CD4-positive, alpha-beta T cell treated with Interleukin-6 for 4 hours (primary cell): ENCODE results near the gene RNASEH2B.

Source experiments
- DNase-seq: peaks from one replicate; pipeline ENCODE4 v3.0.0-alpha.2; 2020; ENCODE audit warnings: mixed read lengths

RNASEH2B gene, protein sequence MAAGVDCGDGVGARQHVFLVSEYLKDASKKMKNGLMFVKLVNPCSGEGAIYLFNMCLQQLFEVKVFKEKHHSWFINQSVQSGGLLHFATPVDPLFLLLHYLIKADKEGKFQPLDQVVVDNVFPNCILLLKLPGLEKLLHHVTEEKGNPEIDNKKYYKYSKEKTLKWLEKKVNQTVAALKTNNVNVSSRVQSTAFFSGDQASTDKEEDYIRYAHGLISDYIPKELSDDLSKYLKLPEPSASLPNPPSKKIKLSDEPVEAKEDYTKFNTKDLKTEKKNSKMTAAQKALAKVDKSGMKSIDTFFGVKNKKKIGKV

DNA sequence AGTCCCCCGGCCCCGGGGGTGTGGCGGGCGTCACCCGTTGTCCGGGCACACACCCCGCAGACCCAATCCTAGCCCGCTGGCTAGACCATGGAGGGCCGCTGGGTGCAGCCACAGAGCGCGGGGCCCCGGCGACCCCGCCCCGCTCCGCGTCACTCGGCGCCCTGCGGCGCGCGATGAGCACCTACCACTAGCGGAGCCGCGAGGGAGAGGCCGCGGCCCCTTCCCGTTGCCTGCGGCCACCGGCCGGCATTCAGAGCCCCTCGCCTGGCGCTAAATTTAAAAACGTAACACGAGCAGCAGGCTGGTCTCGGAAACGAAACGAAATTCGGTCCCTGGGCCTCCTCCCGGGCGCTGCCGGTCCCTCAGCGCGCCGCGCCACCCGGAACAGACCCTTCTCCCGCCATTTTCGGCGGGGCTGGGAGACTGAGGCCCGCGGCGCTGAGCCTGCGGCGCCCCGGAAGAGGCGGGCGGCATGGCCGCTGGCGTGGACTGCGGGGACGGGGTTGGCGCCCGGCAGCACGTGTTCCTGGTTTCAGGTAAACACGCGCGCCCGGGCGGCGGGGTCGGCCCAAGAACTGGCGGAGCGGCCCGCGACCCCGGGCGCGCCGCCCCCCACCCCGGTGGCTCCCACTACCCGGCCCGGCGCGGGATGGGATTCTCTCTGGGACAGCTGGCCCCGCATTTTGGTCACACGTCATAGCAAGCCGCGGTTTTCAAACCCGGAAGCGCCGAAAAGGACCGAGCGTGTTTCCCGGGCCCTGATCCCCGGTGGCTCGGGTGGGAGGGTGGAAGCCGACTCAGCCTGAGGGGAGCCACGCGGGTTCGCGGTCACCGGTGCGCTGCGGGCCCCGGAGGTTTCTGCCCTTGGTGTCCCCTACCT, at the start of gene RNASEH2B:
Gene RNASEH2B (plus strand): TSS at position 187 of the 880 bp plus-strand sequence. CDS start 286 bp downstream, at position 473.
- peak; percentile 77 for DNase-seq

DNA sequence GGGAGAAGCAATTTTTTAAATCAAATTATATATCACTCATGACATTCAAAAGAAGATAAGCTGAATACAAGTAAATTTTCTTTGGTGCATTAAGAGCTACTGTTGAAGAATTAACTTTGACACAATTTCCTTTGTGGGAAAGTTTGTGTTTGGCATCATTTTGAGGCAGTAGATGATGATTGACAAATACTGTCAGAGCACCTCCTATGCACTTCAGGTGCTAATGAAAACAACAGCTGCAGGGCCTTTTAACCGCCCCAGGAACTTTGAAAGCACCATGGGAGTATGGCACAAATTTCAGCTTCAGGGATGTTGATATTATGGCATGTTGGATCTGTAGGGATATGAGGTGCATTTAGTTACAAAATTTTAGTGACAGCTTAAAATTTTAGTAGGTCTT, 45.1 kb upstream of the RNASEH2B start:
- no peak for DNase-seq

DNA sequence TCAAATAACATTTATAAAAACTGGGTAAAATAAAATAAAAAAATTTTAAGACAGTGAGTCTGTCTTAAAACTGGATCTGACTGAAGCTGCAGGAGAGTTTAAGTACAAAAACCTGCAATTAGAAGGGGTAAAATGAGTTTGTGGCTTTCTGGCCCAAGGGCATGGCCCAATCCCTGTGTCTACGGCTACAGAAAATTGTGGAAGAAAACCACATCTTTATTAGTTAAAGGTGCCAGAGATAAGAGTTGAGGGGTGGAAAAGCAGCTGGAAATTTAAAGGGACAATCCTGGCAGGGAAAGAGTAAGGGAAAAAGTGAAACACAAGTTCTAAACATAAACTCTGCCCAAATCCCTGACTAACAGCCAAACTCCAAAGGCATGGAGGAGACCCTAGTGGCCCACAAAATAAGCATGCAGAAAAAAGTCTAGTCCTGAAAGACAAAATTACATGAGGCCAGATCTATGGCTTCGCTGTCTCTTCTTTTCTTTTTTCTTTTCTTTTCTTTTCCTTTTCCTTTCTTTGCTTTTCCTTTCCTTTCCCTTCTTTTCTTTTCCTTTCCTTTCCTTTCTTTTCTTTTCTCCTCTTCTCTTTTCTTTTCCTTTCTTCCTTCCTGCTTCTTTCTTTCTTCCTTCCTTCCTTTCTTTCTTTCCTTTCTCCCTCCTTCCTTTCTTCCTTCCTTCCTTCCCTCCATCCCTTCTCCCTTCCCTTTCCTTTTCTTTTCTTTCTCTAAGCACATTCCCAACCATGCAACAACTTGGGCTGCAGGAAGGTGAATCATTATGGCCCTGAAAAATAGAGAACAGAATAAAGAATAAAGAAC, 42.6 kb upstream of the RNASEH2B start:
- DNase-seq = no peak

DNA sequence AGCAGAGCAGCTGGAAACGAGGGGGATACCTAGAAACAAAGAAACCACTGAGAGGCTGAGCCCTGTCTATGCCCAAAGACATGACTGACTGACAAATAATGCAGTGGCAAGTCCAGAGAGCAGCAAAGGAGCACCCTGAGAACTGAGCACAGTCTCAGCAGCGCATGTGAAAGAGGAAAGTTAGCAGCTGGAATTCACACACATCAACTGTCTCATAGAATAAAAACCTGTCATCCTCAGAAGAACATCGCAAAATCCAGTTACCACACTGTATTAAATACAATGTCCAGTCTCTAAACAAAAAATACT, 42.0 kb upstream of the RNASEH2B start:
- DNase-seq = no peak

DNA sequence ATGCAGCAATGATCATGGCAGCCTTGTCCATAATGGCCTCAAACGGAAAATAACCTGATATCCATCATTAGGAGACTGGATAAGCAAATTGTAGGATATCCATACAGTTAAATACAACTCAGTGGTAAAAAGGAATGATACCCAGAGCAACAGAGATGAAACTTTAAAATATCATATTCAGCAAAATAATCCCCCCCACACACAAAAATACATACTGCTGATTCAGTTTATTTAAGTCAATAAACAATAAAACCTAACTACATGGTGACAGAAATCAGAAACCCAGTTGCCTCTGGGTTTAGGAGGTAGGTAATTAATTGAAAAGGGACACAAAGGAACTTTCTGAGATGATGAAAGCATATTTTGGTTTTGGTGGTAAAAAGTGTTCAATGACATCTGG, 38.2 kb upstream of the RNASEH2B start:
- no peak for DNase-seq

DNA sequence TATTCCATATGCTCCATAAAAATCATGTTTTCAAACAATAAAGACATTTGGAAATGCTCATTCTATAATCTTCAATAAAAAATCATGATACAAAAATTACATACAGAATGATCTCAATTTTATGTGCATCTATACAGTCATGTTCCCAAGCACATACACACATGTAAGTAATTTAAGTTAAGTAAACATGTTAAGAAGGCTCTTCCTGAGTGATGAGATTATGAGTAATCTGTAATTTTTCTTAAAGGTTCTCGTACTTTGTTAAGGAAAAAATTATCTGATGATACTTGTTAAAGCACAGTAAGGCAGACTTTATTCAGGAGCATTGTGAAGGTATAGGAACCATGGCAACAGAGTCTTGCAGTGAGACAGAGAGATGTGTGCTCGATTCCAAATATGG, 36.1 kb upstream of the RNASEH2B start:
- no peak for DNase-seq

DNA sequence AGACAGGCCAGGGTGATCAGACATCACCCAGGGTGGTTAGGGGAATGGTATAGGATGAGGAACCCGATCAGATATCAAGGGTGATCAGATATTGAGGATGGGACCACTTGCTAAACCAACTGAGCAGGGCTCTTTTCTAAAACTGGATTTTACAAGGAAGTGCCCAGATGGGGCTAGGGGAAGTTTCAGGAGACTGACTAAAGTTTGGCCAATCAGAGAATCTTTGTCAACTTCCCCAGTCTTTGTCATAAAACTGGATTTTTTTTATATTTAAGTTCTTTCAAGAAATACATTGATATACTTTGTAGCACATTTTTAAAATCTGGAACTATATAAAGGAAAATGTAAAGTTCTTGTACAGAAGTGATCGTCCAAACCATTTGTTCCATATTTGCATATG, 35.6 kb upstream of the RNASEH2B start:
- no peak for DNase-seq

DNA sequence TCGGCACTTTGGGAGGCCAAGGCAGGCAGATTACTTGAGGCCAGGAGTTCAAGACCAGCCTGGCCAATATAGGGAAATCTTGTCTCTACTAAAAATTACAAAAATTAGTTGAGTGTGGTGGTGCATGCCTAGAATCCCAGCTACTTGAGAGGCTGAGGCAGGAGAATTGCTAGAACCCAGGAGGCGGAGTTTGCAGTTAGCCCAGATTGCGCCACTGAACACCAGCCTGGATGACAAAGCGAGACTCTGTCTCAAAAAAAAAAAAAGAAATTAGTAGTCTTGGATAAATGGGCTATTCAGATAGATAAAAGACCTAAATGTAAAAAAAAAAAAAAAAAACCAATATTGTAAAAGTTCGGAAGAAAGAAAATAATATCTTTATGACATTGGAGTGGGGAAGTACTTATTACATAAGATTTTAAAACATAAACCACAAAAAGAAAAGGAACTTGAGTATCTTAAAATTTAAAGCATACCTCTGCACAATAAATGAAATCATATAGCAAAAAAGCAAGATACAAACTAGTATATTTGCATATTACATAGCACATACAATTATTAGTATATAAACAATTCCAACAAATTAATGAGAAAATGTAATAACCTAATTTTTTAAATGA, 26.7 kb upstream of the RNASEH2B start:
- DNase-seq = no peak

DNA sequence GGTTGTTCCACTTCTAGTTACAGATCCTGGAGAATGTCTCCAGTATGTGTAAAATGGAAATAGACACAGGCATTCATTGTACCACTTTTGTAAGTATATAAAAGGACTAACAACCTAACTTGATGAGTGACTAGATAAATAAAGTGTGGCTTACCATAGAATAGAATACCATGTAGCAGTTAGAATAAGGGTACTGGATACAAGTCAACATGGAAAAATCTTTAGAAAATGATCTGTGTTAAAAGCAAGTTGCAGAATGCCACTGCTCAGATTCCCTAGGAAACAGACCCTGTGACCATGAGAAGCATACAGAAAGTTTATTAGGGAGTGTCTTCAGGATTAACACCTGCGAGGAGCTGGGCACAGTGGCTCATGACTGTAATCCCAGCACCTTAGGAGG, 25.9 kb upstream of the RNASEH2B start:
- DNase-seq = no peak

DNA sequence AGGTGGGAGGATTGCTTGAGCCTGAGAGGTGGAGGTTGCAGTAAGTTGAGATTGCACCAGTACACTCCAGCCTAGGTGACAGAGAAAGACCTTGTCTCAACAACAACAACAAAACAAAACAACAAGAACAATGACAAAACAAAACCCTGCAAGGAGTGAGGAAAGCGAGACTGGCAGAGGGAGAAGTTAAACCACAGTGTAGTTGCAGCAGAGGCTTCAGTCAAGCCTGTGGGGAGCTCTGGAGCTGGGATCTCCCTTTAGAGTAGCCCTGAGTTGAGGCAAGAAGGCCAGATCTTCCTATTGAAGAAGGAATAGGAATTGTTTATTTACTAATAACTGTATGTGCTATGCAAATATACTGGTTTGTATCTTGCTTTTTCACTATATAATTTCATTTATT, 25.3 kb upstream of the RNASEH2B start:
- no peak for DNase-seq

DNA sequence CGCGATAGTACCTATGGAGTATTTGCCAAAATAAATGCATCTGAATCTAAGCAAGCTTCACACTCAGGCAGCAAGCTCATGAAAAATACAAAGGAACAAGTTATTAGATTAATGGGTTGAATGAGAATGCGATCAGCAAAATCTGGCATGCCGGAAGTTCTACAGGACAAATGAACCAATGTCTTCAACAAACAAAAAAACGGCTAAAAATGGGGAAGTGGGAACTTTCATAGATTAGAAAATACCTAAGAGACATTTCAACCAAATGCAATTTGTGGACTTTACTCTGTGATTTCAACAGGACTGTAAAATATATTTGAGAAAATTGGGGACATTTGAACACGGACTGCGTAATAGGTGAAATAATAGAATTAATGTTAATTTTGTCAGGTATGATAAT, 22.4 kb upstream of the RNASEH2B start:
- no peak for DNase-seq

DNA sequence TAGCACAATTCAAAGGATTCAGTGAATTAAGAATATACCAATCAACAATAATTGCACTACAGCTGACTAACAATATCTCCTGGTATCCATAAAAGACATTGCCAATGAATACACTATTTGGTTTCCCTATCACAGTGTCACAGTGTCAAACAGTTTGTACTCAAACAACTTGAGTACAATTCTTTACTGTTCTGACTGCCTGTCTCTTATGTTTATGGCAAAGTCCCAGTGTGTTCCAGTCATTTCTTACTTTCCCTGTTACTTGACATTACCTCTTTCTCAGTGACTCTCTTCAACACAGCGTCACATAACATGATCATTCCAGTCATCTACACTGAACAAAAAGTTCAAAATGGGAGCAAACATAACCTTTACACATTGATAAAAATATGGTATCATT, 21.2 kb upstream of the RNASEH2B start:
- no peak for DNase-seq

DNA sequence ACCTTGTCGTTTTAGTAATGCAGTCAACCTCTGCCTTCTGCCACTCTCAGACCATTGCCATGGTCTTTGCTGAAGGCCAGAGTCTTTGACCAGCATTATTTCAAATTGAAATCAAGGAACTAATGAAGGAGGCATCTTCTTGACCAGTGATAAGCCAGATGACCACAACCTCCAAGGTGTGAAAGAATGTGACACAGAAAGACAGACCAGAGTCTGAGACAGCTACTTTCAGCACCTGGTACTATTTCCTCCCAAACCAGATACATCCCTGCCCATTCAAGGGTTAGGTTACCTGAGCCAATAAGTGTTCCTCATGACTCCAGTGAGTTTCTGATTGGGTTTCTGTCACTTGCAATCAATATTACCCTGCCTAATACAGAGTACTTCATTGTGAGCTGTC, 20.3 kb upstream of the RNASEH2B start:
- no peak for DNase-seq

DNA sequence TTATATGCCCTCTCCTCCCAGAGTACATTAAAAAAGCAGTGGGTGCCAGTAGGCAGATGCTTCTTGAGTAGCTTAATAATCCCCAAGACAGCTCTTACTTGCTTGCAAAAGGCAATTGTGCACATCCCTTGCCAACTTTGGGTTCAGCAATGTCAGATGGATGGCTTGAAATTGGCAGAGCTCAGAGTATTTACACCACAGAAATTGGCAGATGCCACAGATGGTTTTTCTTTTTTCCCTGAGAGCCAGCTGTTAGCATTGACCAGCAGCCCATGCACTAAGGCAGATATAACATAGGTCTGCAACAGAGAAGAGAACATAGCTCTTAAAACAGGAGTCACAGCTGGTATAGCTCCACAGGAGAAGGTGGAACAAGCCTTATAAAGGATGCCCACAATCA, 18.4 kb upstream of the RNASEH2B start:
- DNase-seq = no peak

DNA sequence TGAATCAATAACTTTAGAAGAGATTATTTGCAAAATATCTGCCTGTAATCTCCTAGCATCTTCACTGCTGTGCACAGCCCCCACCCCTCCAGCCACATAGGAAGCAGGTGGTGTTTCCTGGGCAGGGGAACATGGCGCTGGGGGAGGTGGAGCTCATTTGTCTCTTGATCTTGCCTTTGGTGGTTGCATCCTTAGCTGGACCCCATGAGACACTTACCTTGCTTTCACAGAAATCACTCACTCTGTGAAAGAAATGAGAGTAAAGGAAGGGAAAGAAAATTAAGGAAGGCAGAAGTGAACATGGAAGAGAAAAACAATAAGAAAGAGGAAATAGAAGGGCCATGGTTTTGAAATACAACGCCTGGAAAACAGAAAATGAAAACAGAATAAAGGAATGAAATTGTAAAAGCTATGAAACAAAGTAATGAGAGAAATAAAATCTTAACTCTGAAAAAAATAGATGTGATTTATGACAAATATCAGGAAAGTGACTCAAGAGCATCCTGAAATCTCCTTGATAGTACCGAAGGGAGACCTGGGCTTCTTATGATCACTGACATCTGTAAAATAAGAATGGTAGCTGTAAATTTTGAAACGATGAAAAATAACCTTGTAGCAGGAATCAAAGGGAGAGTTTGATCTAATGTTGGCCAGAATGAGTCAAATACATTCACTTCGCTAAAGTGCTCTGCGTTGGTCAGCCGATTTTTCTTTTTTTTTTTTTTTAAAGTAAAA, 17.2 kb upstream of the RNASEH2B start:
- peak; percentile 71 for DNase-seq

DNA sequence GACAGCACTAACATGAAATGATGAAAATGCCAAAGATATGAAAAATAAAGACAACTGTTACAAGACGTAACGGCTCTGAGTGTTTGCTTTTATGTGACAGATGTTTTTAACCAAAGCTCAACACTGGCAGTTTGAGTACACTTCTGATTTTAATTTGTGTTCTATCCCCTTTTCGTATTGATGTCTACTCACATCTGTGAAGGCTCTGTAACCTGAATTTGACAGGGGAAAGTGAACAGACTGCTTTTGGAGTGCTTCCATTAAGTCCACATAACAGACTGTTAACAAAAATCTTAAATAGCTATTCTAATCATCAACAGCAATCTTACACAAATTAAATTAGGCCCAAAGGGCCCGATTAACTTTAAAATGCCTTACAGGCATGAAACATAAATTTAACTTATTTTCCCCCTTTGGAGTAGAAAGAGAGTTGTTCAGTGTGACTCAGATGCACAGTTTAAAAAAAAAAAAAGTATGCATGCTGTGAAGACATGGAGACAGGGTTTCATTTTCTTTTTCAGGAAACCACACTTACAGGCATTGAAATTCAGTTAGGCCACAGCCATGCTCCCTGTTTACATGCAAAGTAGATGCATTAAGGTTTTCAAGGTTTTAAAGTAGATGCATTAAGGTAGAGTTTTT, 16.3 kb upstream of the RNASEH2B start:
- peak; percentile 57 for DNase-seq

DNA sequence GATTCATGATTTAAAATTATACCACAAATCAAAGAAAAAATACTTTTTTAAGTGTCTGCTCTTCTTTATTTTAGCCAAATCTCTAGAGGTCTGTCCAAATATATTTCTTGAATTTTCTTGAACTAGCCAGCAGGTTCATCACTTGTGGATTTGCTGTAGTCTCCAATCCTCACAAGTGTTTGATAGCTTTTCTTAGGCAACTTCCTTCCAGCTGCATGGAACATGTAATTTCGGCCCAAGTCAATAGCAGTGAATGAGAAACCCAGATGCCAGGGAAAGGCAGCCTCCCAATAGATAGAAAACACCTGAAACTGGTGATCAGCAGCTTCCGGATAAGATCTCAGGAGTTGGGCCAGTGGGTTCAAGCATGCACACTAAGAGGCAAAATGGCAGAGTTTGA, 15.6 kb upstream of the RNASEH2B start:
- DNase-seq = no peak

DNA sequence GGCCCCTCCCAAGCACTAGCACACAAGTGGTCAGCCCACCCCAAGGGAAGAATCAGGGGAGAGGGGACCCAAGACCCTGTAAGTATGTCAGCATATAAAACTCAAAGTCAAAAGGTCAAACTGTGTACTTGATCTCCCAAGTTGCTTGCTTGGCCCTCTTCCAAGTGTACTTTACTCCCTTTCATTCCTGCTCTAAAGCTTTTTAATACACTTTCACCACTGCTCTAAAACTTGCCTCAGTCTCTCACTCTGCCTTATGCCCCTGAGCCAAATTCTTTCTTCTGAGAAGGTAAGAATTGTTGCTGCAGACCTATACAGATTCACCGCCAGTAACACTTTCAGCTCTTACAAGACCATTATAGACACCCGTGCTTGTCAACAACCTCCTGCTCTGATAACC, 15.1 kb upstream of the RNASEH2B start:
- no peak for DNase-seq

DNA sequence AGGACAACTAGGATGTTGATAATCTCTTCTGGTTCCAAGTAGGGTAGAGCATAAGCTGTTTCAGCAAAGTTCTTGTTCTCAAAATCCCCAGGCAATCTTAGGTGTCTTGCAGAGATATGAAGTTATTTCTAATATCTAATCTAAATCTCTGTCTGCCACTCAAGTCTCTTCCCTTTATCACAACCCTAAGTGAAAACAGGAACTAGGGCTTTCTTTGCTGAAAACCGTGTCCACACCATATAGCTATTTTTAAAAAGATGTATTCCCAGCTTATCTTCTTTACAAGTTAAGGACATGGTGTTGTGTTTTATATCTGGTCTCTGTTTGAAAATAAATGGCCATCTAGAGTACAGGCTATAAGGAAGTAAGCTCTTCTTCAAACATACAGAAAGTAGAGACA, 11.3 kb upstream of the RNASEH2B start:
- no peak for DNase-seq

DNA sequence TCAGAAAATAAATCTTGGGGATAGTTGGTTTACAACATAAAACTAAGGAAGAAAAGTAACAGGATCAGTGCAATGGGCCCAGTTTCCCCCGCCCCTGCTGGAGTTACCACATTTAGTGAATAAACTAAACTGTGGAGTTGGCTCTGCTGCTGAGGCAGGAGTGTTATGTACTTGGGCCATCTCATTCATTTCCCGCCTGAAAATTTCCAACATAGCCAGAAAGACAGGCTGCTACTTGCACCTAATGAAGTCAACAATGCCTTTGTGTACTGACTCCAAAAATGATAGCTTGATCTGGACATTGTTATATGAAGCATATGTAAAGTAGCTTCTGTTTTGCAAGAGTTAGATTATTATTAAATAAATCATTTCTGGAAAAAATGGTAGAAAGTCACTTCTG, 7.9 kb upstream of the RNASEH2B start:
- no peak for DNase-seq

DNA sequence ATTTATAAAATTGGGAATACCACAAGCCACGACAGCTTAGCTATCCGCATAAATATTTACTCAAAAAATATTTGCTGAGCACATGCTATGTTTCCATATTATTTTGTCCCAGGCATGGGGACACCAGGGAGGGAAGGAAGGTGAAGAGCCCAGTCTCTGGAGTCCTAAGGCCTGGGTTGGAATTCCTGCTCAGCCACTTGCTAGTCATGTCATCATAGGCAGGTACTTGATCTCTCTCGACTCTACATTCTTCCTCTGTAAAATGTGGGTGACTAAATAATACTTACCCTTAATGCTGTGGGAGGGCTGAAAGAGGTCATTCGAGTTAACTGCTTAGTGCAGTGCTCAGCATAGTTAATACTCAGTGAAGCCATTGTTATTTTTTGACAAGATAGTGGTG, 4.3 kb upstream of the RNASEH2B start:
- no peak for DNase-seq

DNA sequence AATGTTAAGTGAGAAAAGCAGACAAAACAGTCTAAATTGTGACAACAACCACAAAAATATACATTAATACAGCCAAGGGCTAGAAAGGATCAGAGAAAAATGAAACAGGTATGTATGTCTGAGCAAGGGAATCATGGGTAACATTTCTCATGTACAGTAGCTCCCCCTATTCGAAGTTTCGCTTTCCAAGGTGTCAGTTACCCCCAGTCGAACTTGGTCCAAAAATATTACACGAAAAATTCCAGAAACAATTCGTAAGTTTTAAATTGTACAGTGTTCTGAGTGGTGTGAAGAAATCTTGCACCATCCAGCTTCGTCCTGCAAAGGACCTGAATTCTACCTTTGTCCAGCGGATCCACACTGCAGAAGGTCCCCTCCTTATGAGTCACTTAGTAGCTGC, 1.8 kb upstream of the RNASEH2B start:
- DNase-seq = no peak
